GM20000 (cell line): ENCODE data around the gene RBMXL3.

ENCODE experiments used
- DNase-seq: peaks from one replicate; pipeline ENCODE4 v3.0.0; 2012; ENCODE audit warnings: low spot score
- TF ChIP-seq, protein P1 (sequence below): IDR thresholded peaks from 2 replicates; pipeline ENCODE4 v1.5.1; 2012; ENCODE audit warnings: mild to moderate bottlenecking, control low read depth; ENCODE audit errors: extremely low read depth, missing control alignments

RBMXL3 gene

GRCh38 chrX:115189110-115189509 is at the start of gene RBMXL3:
TSS of gene RBMXL3 (plus strand) at chrX:115189410. CDS start at chrX:115189442, 32 bp downstream.
- no peak for DNase-seq
- TF ChIP-seq, protein P1, sequence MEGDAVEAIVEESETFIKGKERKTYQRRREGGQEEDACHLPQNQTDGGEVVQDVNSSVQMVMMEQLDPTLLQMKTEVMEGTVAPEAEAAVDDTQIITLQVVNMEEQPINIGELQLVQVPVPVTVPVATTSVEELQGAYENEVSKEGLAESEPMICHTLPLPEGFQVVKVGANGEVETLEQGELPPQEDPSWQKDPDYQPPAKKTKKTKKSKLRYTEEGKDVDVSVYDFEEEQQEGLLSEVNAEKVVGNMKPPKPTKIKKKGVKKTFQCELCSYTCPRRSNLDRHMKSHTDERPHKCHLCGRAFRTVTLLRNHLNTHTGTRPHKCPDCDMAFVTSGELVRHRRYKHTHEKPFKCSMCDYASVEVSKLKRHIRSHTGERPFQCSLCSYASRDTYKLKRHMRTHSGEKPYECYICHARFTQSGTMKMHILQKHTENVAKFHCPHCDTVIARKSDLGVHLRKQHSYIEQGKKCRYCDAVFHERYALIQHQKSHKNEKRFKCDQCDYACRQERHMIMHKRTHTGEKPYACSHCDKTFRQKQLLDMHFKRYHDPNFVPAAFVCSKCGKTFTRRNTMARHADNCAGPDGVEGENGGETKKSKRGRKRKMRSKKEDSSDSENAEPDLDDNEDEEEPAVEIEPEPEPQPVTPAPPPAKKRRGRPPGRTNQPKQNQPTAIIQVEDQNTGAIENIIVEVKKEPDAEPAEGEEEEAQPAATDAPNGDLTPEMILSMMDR = no peak

- TF ChIP-seq, protein P1 = no peak
- DNase-seq = no peak
Measured at GRCh38 chrX:115142057-115142456, 47.2 kb upstream of the RBMXL3 start.

DNA sequence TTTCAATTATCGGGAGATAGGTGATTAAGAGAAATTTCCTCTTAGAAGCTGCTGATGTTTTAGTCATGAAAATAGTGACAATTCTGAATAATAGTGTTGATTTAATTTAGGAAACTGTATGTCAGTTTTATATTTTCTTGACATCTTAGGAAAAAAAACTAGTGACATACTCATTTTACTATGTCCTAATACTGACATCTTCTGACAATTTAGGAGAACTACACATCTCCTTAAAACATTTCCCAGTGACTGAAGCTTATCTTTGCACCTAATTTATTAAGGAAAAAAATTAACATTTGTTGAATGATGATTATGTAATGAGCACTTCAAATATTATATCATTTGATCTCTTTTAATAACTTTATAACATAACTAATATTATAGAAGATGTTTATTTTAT is 42.0 kb upstream of the RBMXL3 start:
- TF ChIP-seq, protein P1 = no peak
- no peak for DNase-seq

GRCh38 chrX:115173181-115173580 is 16.0 kb upstream of the RBMXL3 start:
- TF ChIP-seq, protein P1 = no peak
- DNase-seq = no peak

DNA sequence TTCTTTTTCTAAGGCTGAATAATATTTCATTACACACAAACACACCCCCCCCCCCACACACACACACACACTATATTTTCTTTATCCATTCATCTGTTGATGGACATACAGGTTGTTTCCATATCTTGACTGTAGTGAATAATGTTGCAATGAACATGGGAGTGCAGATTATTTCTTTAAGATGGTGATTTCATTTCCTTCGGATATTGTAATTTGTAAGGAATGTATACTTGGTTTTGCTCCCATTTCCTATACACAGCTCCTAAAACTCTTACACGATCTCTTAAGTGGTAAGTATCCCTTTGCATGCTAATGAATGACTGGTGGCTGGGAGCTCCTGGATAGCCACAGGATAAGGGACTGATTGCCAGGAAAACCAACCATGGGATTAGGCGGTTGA is 14.7 kb upstream of the RBMXL3 start:
- no peak for DNase-seq
- TF ChIP-seq, protein P1 = no peak

GRCh38 chrX:115177932-115178331 is 11.3 kb upstream of the RBMXL3 start:
- no peak for DNase-seq
- TF ChIP-seq, protein P1 = no peak

GRCh38 chrX:115178473-115178872 is 10.7 kb upstream of the RBMXL3 start:
- DNase-seq = no peak
- TF ChIP-seq, protein P1 = no peak
